ENCODE data around the gene LDLR. TPM values are rescaled to one million over a fixed set of nuclear protein-coding genes. Genes with fewer than 3 reads are reported as not detected.

The LDLR gene
- total RNA-seq, 1 donor from 2014 or later, result 104 TPM

Other genes with a start within 250 kb of the LDLR start
- 0.33 and 0.55 TPM in 2 replicates for gene C19orf38, start 241.0 kb upstream of the LDLR start, total RNA-seq
- gene CARM1, start 217.9 kb upstream of the LDLR start, total RNA-seq, result 36.2 and 46.7 TPM in 2 replicates
- gene YIPF2, start 160.8 kb upstream of the LDLR start, total RNA-seq, result 61.1 and 91.7 TPM in 2 replicates
- gene TIMM29, start 160.7 kb upstream of the LDLR start, total RNA-seq, result 37.0 and 44.2 TPM in 2 replicates
- 124 and 189 TPM in 2 replicates for gene SMARCA4, start 128.4 kb upstream of the LDLR start, total RNA-seq
- 2.5 and 2.8 TPM in 2 replicates for gene SPC24, start 66.3 kb downstream of the LDLR start, total RNA-seq
- 42.9 and 50.6 TPM in 2 replicates for gene KANK2, start 108.1 kb downstream of the LDLR start, total RNA-seq
- not detected in 2 replicates for gene ANGPTL8, start 150.2 kb downstream of the LDLR start, total RNA-seq
- gene DOCK6, start 173.1 kb downstream of the LDLR start, total RNA-seq, result 56.8 and 62.9 TPM in 2 replicates
- not detected in 2 replicates for gene TSPAN16, start 206.7 kb downstream of the LDLR start, total RNA-seq

Data from kidney epithelial cell (primary cell).